GM23248 (cell line): ENCODE data around the gene HIBADH.

ENCODE experiments used
- EZH2 ChIP-seq: fragments of 200-600 bp; sonication (generic); IDR thresholded peaks from 2 replicates; pipeline ENCODE4 v1.6.1; 2018; ENCODE audit warnings: antibody characterized with exemption, mild to moderate bottlenecking; ENCODE audit not compliant: insufficient read depth, poor library complexity, severe bottlenecking
- EZH2phosphoT487 ChIP-seq: fragments of 200-600 bp; sonication (generic); IDR thresholded peaks from 2 replicates; pipeline ENCODE4 v1.6.1; 2018; ENCODE audit warnings: antibody characterized with exemption, moderate library complexity, mild to moderate bottlenecking, low read depth; ENCODE audit not compliant: insufficient read depth

- TF ChIP-seq EZH2 (no peak), EZH2phosphoT487 (no peak)
Observed at GRCh38 chr7:27705200-27705594, 42.5 kb upstream of the HIBADH start.
